MM.1S (cell line): ENCODE data around the gene TNRC6C.

ENCODE experiments used
- DNase-seq: peaks from one replicate; pipeline ENCODE4 v3.0.0-alpha.2; 2015
- H2AFZ ChIP-seq: fragments of 300-600 bp; sonication (generic); 2 replicates; pipeline ENCODE4 v1.6.0; 2016; ENCODE audit warnings: antibody characterized with exemption, low read length
- H3F3A ChIP-seq: fragments of 300-600 bp; sonication (generic); 2 replicates; pipeline ENCODE4 v1.6.1; 2016; ENCODE audit warnings: mild to moderate bottlenecking, antibody characterized with exemption, low read length, moderate library complexity, mixed read lengths; ENCODE audit not compliant: insufficient read depth
- H3K27ac ChIP-seq: fragments of 300-600 bp; sonication (generic); 2 replicates; pipeline ENCODE4 v1.5.1; 2016; ENCODE audit warnings: mild to moderate bottlenecking, low read length
- H3K27me3 ChIP-seq: fragments of 300-600 bp; sonication (generic); replicated peaks from 2 replicates; pipeline ENCODE4 v1.6.0; 2016; ENCODE audit warnings: low read length; ENCODE audit not compliant: insufficient read depth
- H3K36me3 ChIP-seq: fragments of 300-600 bp; sonication (generic); replicated peaks from 2 replicates; pipeline ENCODE4 v1.6.1; 2016; ENCODE audit warnings: mild to moderate bottlenecking, low read length, mixed read lengths; ENCODE audit not compliant: insufficient read depth
- H3K4me1 ChIP-seq: fragments of 300-600 bp; sonication (generic); 2 replicates; pipeline ENCODE4 v1.6.1; 2016; ENCODE audit warnings: low read length, mixed read lengths
- H3K4me2 ChIP-seq: fragments of 300-600 bp; sonication (generic); 2 replicates; pipeline ENCODE4 v1.6.0; 2016; ENCODE audit warnings: low read depth, low read length
- H3K4me3 ChIP-seq: fragments of 300-600 bp; sonication (generic); 2 replicates; pipeline ENCODE4 v1.5.1; 2016; ENCODE audit warnings: low read length, mixed read lengths
- H3K79me2 ChIP-seq: fragments of 300-600 bp; sonication (generic); 2 replicates; pipeline ENCODE4 v1.6.1; 2016; ENCODE audit warnings: mixed run types, low read length, mixed read lengths
- H3K9ac ChIP-seq: fragments of 300-600 bp; sonication (generic); 2 replicates; pipeline ENCODE4 v1.6.1; 2016; ENCODE audit warnings: low read length, mixed read lengths
- H3K9me2 ChIP-seq: fragments of 300-600 bp; sonication (generic); replicated peaks from 2 replicates; pipeline ENCODE4 v1.6.1; 2016; ENCODE audit warnings: mild to moderate bottlenecking, low read length, mixed read lengths; ENCODE audit not compliant: insufficient read depth
- H3K9me3 ChIP-seq: fragments of 300-600 bp; sonication (generic); replicated peaks from 2 replicates; pipeline ENCODE4 v1.6.1; 2016; ENCODE audit warnings: mild to moderate bottlenecking, low read length, mixed read lengths; ENCODE audit not compliant: insufficient read depth
- H4K20me1 ChIP-seq: fragments of 300-600 bp; sonication (generic); 2 replicates; pipeline ENCODE4 v1.6.1; 2016; ENCODE audit warnings: mild to moderate bottlenecking, low read length, moderate library complexity, mixed read lengths; ENCODE audit not compliant: insufficient read depth
- EZH2 ChIP-seq: fragments of 300-600 bp; sonication (generic); optimal IDR thresholded peaks from 2 replicates; pipeline ENCODE3; 2017; ENCODE audit warnings: low read depth, mild to moderate bottlenecking, antibody characterized with exemption, low read length, mixed read lengths
- EZH2phosphoT487 ChIP-seq: fragments of 300-600 bp; sonication (generic); IDR thresholded peaks from 2 replicates; pipeline ENCODE4 v1.6.1; 2018; ENCODE audit warnings: antibody characterized with exemption, low read length
- TF ChIP-seq, protein P1 (sequence below): fragments of 300-600 bp; sonication (generic); IDR thresholded peaks from 2 replicates; pipeline ENCODE4 v1.5.1; 2016; ENCODE audit warnings: antibody characterized with exemption, low read length, mixed read lengths

The TNRC6C gene

DNA sequence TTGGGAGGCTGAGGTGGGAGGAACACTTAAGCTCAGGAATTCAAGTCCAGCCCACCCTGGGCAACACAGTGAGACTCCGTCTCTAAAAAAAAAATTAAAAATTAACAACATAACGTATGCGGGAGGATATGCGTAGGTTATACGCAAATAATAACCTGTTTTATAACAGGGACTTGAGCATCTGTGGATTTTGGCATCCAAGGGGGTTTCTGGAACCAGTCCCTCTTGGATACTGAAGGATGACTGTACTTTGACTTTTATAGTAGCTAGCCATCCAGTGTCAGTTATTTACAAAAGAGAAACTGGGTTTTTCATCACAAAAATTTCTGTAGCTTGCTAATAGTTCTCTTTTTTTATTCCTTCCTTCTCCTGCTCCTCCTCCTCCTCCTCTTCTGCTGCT lies 64.5 kb downstream of the TNRC6C start:
- no peak overlapping the region for H2AFZ ChIP-seq
- no peaks in the 10 kb centered on the region for H3K79me2 ChIP-seq

GRCh38 chr17:78026381-78026780 lies 67.9 kb downstream of the TNRC6C start:
- Histone ChIP-seq H3K27ac (no peak overlapping the region), H3K9me2 (no peaks in the 10 kb centered on the region), H3K9ac (no peak overlapping the region), H3K4me2 (no peak overlapping the region), H3K27me3 (no peaks in the 10 kb centered on the region; the same call in 1 of the 2 replicates), H3F3A (no peaks in the 10 kb centered on the region), H3K4me3 (no peak overlapping the region), H4K20me1 (no peaks in the 10 kb centered on the region), H2AFZ (no peak overlapping the region), H3K9me3 (no peaks in the 10 kb centered on the region), H3K4me1 (0 out of 2 replicates have a peak, but pooled peaks cover 1% of the 10 kb centered on the region), H3K79me2 (no peaks in the 10 kb centered on the region), H3K36me3 (no peaks in the 10 kb centered on the region)
- TF ChIP-seq EZH2 (no peak), EZH2phosphoT487 (no peak)
- TF ChIP-seq, protein P1, sequence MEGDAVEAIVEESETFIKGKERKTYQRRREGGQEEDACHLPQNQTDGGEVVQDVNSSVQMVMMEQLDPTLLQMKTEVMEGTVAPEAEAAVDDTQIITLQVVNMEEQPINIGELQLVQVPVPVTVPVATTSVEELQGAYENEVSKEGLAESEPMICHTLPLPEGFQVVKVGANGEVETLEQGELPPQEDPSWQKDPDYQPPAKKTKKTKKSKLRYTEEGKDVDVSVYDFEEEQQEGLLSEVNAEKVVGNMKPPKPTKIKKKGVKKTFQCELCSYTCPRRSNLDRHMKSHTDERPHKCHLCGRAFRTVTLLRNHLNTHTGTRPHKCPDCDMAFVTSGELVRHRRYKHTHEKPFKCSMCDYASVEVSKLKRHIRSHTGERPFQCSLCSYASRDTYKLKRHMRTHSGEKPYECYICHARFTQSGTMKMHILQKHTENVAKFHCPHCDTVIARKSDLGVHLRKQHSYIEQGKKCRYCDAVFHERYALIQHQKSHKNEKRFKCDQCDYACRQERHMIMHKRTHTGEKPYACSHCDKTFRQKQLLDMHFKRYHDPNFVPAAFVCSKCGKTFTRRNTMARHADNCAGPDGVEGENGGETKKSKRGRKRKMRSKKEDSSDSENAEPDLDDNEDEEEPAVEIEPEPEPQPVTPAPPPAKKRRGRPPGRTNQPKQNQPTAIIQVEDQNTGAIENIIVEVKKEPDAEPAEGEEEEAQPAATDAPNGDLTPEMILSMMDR: no peak
- DNase-seq: no peak

More for the DNA sequence above, 64.5 kb downstream of the TNRC6C start:
- Histone ChIP-seq H3F3A (peaks cover 21% of the 10 kb centered on the region), H3K27me3 (no peaks in the 10 kb centered on the region; the same call in 1 of the 2 replicates), H3K9me2 (no peaks in the 10 kb centered on the region), H3K9me3 (no peaks in the 10 kb centered on the region), H3K36me3 (no peaks in the 10 kb centered on the region), H3K9ac (no peak overlapping the region), H3K4me2 (no peak overlapping the region), H3K4me3 (no peak overlapping the region), H3K27ac (no peak overlapping the region), H3K4me1 (peaks cover 22% of the 10 kb centered on the region), H4K20me1 (no peaks in the 10 kb centered on the region)
- no peak for DNase-seq
- TF ChIP-seq, protein P1: no peak
- no peak for TF ChIP-seq EZH2phosphoT487
- TF ChIP-seq EZH2: no peak

- Histone ChIP-seq H3K27ac (no peak overlapping the region), H3K4me1 (peaks cover 9% of the 10 kb centered on the region), H3K36me3 (no peaks in the 10 kb centered on the region), H3K4me2 (no peak overlapping the region), H3K9me3 (no peaks in the 10 kb centered on the region), H3K27me3 (no peaks in the 10 kb centered on the region; the same call in 1 of the 2 replicates), H3K9me2 (no peaks in the 10 kb centered on the region), H3K79me2 (no peaks in the 10 kb centered on the region), H3K9ac (no peak overlapping the region), H3K4me3 (no peak overlapping the region), H2AFZ (no peak overlapping the region), H3F3A (peaks cover 5% of the 10 kb centered on the region), H4K20me1 (no peaks in the 10 kb centered on the region)
- no peak for DNase-seq
- no peak for TF ChIP-seq EZH2
Measured at GRCh38 chr17:78027121-78027520, 68.6 kb downstream of the TNRC6C start.

DNA sequence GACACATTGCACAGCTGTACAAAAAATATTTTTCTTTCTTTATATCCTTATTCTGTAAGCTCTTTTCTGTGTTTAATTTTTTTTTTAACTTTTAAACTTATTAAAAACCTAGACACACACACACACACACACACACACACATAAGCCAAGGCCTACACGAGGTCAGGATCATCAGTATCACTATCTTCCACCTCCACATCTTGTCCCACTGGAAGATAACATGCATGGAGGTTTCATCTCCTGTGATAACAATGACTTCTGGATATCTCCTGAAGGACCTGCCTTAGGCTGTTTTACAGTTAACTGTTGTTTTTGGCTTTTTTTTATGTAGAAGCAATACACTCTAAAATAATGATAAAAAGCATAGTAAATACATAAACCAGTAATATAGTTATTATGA lies 71.2 kb downstream of the TNRC6C start:
- Histone ChIP-seq H3K4me2 (no peak overlapping the region), H3K36me3 (no peaks in the 10 kb centered on the region), H2AFZ (no peak overlapping the region), H3K4me3 (no peak overlapping the region), H3K4me1 (peaks cover 20% of the 10 kb centered on the region), H3K9me2 (no peaks in the 10 kb centered on the region), H4K20me1 (no peaks in the 10 kb centered on the region), H3K9me3 (no peaks in the 10 kb centered on the region), H3K27ac (no peak overlapping the region), H3F3A (peaks cover 8% of the 10 kb centered on the region), H3K79me2 (no peaks in the 10 kb centered on the region), H3K27me3 (no peaks in the 10 kb centered on the region), H3K9ac (no peak overlapping the region)
- no peak for DNase-seq
- no peak for TF ChIP-seq EZH2
